OCI-LY3 (cell line): ENCODE data around the gene PHF13.

Experiments
- H2AFZ ChIP-seq: fragments of 200-600, 300-600 bp; shearing (Covaris generic); 2 replicates; pipeline ENCODE4 v1.6.0; 2014; ENCODE audit warnings: antibody characterized with exemption, low read depth, low read length
- H3K27ac ChIP-seq: fragments of 200-600, 300-600 bp; sonication (generic); 2 replicates; pipeline ENCODE4 v1.5.1; 2014; ENCODE audit warnings: mild to moderate bottlenecking, low read length, moderate library complexity, mixed read lengths
- H3K27me3 ChIP-seq: fragments of 200-600, 300-600 bp; sonication (generic); 2 replicates; pipeline ENCODE4 v1.6.1; 2014; ENCODE audit warnings: low read depth, low read length, mixed read lengths
- H3K36me3 ChIP-seq: fragments of 200-600, 300-600 bp; sonication (generic); replicated peaks from 2 replicates; pipeline ENCODE3; 2014; ENCODE audit warnings: low read depth, low read length, mixed read lengths
- H3K4me1 ChIP-seq: fragments of 300-600, 200-600 bp; sonication (generic); 2 replicates; pipeline ENCODE4 v1.6.1; 2014; ENCODE audit warnings: low read length, mixed read lengths
- H3K4me2 ChIP-seq: fragments of 200-600, 300-600 bp; sonication (generic); 2 replicates; pipeline ENCODE4 v1.6.1; 2014; ENCODE audit warnings: low read length, mixed read lengths
- H3K4me3 ChIP-seq: fragments of 300-600, 200-600 bp; sonication (generic); 2 replicates; pipeline ENCODE4 v1.5.1; 2014; ENCODE audit warnings: antibody characterized with exemption, mild to moderate bottlenecking, low read length, moderate library complexity
- H3K79me2 ChIP-seq: fragments of 300-600, 200-600 bp; shearing (Covaris generic); 2 replicates; pipeline ENCODE4 v1.6.1; 2014; ENCODE audit warnings: mild to moderate bottlenecking, low read length, mixed read lengths
- H3K9ac ChIP-seq: fragments of 300-600, 200-600 bp; shearing (Covaris generic); 2 replicates; pipeline ENCODE4 v1.6.0; 2014; ENCODE audit warnings: mild to moderate bottlenecking, low read length, moderate library complexity
- H3K9me3 ChIP-seq: fragments of 200-600, 300-600 bp; shearing (Covaris generic); 2 replicates; pipeline ENCODE4 v1.6.1; 2014; ENCODE audit warnings: low read length, mixed read lengths; ENCODE audit not compliant: insufficient read depth
- H4K20me1 ChIP-seq: fragments of 200-600, 300-600 bp; sonication (generic); 2 replicates; pipeline ENCODE4 v1.6.1; 2016; ENCODE audit warnings: low read length, mixed read lengths; ENCODE audit not compliant: insufficient read depth
- EZH2phosphoT487 ChIP-seq: fragments of 200-600 bp; shearing (Covaris generic); IDR thresholded peaks from 2 replicates; pipeline ENCODE4 v1.6.1; 2018; ENCODE audit warnings: antibody characterized with exemption, mixed run types, low read depth
- TF ChIP-seq, protein P1 (sequence below): fragments of 200-600, 300-600 bp; sonication (generic); IDR thresholded peaks from 2 replicates; pipeline ENCODE4 v1.5.1; 2014; ENCODE audit warnings: antibody characterized with exemption, low read length, low read depth

The PHF13 gene

DNA sequence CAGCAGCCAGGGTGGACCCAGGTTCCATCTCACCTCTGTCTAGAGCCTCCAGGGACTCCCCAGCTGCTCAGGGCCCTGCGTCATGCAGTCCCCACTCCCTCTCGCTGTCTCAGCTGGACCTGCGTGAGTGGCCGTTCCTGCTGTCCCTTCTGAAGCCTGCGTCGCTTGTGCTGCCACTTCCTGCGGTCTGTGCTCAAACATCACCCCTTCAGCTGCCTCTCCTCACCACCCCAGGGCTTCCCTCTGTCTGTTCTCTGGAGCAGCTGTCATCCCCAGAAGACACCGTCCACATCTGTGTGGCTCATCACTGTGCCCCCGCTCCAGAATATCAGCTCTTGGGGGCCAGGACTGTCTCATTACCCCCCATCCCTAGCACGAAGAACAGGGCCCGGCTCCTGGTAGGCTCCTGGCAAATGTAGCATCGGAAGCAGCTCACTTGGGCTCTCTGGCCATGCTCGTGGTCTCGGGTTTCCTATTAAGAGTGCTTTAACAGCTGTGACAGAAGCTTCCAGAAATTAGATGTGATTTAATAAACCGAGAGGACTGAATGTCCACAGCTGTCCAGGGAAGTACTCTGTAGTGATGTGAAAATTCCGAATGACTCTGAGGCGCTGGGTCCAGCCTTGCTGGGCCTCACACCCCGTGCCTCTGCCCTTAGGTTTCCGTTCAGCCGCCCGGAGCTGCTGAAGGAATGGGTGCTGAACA, 14.5 kb downstream of the PHF13 start:
- no peak overlapping the region for H3K9ac ChIP-seq
- TF ChIP-seq EZH2phosphoT487: no peak
- TF ChIP-seq, protein P1, sequence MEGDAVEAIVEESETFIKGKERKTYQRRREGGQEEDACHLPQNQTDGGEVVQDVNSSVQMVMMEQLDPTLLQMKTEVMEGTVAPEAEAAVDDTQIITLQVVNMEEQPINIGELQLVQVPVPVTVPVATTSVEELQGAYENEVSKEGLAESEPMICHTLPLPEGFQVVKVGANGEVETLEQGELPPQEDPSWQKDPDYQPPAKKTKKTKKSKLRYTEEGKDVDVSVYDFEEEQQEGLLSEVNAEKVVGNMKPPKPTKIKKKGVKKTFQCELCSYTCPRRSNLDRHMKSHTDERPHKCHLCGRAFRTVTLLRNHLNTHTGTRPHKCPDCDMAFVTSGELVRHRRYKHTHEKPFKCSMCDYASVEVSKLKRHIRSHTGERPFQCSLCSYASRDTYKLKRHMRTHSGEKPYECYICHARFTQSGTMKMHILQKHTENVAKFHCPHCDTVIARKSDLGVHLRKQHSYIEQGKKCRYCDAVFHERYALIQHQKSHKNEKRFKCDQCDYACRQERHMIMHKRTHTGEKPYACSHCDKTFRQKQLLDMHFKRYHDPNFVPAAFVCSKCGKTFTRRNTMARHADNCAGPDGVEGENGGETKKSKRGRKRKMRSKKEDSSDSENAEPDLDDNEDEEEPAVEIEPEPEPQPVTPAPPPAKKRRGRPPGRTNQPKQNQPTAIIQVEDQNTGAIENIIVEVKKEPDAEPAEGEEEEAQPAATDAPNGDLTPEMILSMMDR: no peak
- peaks cover 25% of the 10 kb centered on the region for H3K79me2 ChIP-seq
- H2AFZ ChIP-seq: no peak overlapping the region
- no peaks in the 10 kb centered on the region for H4K20me1 ChIP-seq
- no peak overlapping the region for H3K4me2 ChIP-seq
- no peaks in the 10 kb centered on the region for H3K27me3 ChIP-seq
- H3K27ac ChIP-seq: no peak overlapping the region
- peaks cover 7% of the 10 kb centered on the region for H3K36me3 ChIP-seq
- H3K4me1 ChIP-seq: peaks cover 9% of the 10 kb centered on the region; the same call in 1 of the 2 replicates
- H3K9me3 ChIP-seq: no peaks in the 10 kb centered on the region
- H3K4me3 ChIP-seq: no peak overlapping the region

DNA sequence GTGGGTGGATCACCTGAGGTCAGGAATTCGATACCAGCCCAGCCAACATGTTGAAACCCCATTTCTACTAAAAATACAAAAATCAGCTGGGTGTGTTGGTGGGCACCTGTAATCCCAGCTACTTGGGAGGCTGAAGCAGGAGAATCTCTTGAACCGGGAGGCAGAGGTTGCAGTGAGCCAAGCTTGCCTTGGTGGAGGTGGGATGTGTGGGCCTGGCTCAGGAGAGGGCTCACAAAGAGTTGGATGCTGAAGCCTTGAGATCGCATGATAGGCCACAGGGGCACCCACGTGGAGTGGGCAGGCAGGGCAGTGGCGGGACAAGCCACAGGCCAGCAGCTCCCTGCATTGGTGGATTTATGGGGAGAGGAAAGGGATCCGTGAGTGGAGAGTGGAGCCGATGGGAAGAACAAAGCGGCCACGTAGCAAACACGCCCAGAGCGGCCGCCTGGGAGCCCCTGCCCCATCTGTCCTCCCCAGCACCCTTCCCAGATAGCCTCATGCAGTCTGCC, 15.5 kb downstream of the PHF13 start:
- Histone ChIP-seq H3K36me3 (peaks cover 5% of the 10 kb centered on the region), H3K4me1 (peaks cover 9% of the 10 kb centered on the region; the same call in 1 of the 2 replicates)
- TF ChIP-seq, protein P1: no peak
- no peak for TF ChIP-seq EZH2phosphoT487

DNA sequence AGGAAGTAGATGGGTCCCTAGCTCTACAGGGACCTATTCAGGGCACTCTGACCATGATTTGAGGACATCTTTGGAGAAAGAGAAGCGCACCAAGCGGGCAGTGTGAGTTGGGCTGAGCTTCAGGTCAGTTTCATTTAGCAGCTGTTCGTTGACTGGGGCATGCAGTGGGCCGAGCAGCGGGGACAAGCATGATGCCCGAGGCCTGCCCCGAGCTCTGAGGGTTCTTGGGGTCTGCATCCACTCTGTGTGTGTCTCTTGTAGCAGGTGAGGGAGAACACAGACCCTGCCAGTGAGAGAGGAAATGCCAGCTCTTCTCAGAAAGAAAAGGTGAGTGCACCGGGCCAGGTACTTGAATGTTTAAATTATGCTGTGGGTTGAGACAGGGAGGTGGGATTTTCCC, 16.5 kb downstream of the PHF13 start:
- TF ChIP-seq, protein P1: no peak
- TF ChIP-seq EZH2phosphoT487: no peak
- Histone ChIP-seq H3K27ac (no peak overlapping the region), H3K4me2 (no peak overlapping the region), H3K9me3 (no peaks in the 10 kb centered on the region), H2AFZ (no peak overlapping the region), H3K4me1 (peaks cover 4% of the 10 kb centered on the region; the same call in 1 of the 2 replicates), H3K36me3 (peaks cover 4% of the 10 kb centered on the region), H3K4me3 (no peak overlapping the region), H3K9ac (no peak overlapping the region), H3K27me3 (no peaks in the 10 kb centered on the region), H3K79me2 (peaks cover 25% of the 10 kb centered on the region), H4K20me1 (no peaks in the 10 kb centered on the region)

More for the DNA sequence above, 15.5 kb downstream of the PHF13 start:
- Histone ChIP-seq H3K27ac (no peak overlapping the region), H3K27me3 (no peaks in the 10 kb centered on the region), H2AFZ (no peak overlapping the region), H3K9ac (no peak overlapping the region), H3K9me3 (no peaks in the 10 kb centered on the region), H3K4me2 (no peak overlapping the region), H4K20me1 (no peaks in the 10 kb centered on the region), H3K4me3 (no peak overlapping the region), H3K79me2 (peaks cover 25% of the 10 kb centered on the region)

DNA sequence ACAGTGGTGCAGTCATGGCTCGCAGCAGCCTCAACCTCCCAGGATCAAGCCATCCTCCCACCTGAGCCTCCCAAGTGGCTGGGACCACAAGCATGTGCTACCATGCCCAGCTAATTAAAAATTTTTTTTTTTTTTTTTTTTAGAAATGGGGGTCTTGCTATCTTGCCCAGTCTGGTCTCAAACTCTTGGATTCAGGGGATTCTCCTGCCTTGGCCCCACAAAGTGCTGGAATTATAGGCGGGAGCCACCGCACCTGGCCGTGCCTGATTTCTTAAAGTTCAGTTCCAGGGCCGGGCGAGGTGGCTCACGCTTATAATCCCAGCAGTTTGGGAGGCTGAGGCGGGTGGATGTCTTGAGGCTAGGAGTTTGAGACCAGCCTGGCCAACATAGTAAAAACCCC, 17.5 kb downstream of the PHF13 start:
- Histone ChIP-seq H2AFZ (no peak overlapping the region), H3K4me1 (peaks cover 2% of the 10 kb centered on the region; the same call in 1 of the 2 replicates), H3K36me3 (peaks cover 4% of the 10 kb centered on the region), H3K9me3 (no peaks in the 10 kb centered on the region), H3K27me3 (no peaks in the 10 kb centered on the region), H4K20me1 (no peaks in the 10 kb centered on the region), H3K4me2 (no peak overlapping the region), H3K27ac (no peak overlapping the region), H3K9ac (no peak overlapping the region), H3K4me3 (no peak overlapping the region), H3K79me2 (peaks cover 16% of the 10 kb centered on the region)
- TF ChIP-seq, protein P1: no peak
- no peak for TF ChIP-seq EZH2phosphoT487
